HG03045 (cell line): Measurements from ENCODE around the gene XRCC5.
A peak's percentile ranks its signal among the peaks of the same experiment; 100 is the strongest.

Experiments
- ATAC-seq: cut with Tn5 transposase; IDR thresholded peaks from one replicate; pipeline ENCODE4 v1.9.1; 2021; ENCODE audit warnings: mild to moderate bottlenecking, moderate library complexity; ENCODE audit not compliant: unreplicated experiment

Gene XRCC5

DNA sequence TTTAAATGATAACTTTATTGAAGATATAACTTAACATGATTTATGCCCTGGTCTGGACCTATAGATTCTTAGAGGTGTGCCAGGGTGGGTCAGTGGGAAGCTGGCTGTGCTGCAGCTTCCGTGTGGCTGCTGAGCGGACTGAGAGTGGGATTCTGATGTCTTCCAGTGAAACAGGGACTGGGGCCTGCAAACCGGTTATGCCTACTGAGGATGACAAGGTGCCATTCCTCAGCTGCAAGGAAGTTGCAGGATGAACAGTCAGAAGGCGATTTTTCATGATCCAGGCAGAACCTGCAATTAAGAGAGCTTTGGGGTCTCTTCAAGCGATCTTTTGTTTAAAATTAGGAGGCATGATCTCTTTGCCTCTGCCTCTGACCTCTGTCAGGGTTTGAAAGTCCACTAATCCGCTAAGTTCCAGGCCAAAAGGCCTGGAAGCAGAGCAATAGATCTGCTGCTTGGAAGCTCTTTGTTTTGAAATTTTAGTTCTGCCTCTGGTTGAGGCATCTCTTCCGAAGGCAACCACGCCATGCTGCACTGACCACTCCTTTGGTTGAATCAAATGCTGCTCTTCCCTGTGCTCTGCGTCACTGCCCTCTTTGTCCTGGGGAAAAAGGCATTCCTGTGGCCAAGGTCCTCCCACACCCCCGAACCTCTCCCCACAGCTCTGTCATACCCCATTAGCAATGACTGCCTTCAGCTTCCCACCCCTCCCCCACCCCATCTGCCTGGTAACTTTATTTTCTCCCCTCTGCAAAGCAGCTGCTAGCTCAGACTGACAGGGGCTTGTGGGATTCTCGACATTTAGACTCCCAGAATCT, 25.5 kb upstream of the XRCC5 start:
- ATAC-seq: no peak

DNA sequence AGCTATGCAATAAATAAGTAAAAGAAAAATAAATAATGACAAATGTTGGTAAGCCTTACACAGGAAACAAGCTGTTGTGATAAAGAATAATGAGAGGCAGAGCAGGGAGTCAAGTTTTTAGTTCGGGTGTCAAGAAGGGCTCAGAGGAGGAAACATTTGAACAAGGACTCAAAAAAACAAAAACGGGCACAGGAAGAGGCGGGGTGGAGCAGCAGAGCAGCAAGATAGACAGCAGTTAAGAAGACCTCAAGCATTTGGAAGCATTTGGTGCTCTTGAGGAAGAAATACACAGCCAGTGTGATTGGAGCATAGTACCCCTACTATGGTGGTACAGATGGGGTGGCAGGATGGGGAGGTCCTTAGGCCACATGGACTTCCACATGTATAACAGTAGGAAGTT, 24.6 kb upstream of the XRCC5 start:
- no peak for ATAC-seq

DNA sequence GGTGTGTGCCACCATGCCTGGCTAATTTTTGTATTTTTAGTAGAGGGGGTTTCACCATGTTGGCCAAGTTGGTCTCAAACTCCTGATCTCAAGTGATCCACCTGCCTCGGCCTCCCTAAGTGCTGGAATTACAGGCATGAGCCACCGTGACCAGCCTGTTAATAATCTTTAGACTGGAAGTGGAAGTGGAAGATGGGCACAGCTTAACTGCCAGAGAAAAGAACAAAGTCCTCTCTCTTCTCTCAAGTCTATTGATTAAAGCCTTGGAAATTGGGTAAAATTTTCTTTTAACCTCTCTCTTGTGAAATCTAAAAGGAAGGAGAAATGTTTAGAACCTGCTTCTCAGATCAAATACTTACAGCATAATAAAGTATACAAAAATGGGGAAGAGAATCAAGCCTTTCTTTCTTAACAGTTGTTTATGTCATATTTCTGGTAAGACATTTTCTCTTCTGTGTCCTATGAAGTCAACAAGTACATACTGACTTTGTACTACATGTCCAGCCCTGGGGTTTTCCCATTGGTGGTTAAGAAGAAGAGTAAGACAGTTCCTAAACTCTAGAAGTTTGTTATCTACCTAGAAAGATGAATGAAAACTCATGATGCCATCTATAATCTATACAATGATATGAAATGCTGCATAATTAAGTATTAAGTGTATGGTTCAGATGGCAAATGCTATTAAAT, 22.8 kb upstream of the XRCC5 start:
- no peak for ATAC-seq

DNA sequence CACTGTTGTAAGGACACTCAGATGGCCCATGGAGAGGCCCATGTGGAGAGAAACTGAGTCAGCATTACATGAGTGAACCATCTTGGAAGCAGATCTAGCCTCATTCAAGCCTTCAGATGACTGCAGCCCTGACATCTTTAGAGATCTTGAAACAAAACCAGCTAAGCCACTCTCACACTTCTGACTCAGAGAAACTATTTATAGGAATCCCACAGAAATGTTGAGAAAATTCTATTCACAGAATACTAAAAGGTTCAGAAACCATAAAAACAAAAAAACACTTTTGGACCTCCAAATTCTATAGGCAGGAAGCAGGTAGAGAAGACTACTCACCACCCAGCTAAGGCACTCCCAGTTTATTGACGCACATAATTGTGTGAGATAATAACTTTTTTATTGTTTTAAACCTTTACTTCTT, 18.8 kb upstream of the XRCC5 start:
- peak; percentile 58 for ATAC-seq

DNA sequence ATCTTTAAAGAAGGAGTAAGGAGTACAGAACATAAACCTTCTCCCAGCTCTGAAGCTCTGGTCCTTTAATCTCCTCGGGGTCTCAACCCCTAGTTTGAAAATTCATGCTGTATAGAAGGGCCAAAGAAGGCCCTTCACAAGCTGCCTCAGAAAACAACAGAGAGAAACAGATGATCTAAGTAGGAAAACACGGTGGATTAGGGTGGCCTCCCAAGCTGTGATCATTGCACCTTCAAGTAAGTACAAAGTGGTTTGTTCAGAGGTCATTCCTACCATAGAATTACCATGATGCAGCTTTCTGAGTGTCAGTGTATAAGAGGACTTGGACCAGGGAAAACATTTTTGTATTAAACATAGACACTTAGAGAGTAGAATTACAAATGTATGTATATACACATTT, 16.5 kb upstream of the XRCC5 start:
- no peak for ATAC-seq

DNA sequence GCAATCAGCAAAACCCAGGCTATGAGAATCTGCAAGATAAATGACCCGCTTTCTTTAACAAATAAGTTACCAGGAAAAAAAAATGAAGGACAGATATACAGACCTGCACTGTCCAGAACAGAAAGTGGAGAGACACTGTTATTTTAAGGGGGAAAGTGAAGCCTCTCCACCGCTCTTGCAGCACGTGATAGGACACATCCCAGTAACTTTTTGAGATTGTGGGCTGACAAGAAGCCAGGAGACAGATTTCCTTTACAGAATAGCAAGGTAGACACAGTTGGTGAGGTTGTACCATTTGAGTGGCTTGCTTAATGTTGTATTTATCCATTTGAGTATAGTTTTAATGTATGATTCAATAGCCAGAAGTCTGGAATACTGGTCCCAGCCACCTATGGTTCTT, 14.4 kb upstream of the XRCC5 start:
- no peak for ATAC-seq

DNA sequence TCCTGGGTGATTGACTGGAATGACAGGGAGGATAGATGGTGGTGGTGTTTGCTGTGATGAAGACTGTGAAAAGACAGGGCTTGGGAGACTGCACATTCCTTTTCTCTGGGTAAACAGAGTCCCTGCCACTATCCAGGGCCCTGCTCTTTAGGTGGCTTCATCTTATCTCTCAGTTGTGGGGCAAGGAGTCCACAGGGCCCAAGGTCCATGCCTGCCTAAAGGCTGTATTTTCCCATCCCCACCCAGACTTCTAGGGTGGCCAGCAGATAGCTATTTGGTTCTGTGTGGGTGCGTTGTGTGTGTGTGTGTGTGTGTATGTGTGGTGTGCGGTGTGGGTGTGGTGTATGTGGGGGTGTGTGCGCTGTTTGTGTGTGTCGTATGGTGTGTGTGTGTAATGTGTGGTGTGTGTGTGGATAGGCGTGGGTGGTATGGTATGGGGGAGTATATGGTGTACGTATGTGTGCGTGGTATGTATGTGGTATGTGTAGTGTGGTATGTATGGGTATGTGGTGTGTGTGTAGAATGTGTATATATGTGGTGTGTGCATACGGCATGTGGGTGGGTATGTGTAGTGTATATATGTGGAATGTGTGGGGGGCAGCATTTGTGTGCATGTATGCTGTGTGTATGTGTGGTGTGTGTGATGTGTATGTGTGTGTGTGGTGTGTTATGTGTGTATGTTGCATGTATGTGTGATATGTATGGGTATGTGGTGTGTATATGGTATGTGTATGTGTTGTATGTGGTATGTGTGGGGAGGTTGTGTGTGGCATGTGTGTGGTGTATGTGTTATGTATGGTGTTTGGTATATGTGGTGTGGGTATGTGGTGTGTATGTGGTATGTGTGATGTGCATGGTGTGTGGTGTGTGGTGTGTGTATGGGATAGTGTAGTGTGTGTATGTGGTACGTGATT, 10.5 kb upstream of the XRCC5 start:
- ATAC-seq: no peak

DNA sequence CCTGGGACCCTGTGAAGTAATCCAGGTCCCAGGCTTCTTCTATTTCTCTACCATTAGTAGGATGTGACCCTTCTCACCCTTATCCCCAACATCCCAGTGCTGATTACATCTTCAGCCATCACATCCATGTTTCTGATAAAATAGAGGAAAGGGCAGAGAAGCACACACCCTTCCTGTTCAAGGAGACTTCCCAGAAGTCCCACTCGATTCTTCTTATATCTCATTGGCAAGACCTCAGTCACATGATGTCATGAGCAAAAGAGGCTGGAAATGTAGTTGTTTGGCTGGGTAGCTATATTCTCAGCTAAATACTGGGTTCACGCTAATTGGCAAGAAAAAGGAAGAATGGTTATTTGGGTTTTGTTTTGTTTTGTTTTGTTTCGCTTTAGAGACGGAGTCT, 8.0 kb upstream of the XRCC5 start:
- no peak for ATAC-seq

DNA sequence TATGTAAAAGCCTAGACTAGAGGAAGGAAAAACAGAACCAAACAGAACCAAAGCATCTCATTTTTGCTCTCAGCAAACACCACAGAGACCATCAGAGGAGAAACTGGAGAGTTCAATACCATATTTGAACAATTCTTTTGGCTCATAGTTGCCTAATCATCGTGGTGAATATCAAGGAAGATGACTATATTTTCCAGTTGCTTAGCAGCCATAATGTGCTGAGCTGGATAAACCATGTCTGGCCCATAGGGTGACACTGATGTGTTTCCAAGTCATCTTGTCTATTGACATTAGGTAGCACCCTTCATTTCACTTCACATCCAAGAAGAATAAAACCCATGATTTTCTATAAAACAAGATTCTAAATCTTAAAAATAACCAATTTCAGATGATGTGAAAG, 5.9 kb upstream of the XRCC5 start:
- ATAC-seq: no peak

DNA sequence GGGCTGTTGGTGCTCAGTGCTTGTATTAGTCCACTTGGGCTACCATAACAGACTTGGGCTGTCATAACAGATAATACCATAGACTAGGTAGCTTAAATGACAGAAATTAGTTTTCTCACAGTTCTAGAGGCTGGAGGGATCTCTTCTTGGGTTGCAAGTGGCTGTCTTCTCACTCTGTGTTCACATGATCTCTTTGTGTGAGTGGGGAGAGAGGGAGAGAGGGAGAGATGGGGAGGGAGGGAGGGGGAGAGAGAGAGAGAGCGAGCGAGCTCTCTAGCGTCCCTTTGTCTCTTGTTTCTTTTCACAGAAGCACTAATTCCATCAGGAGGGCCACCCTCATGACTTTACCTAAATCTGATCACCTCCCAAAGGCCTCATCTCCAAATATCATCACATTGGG, 4.5 kb upstream of the XRCC5 start:
- ATAC-seq: no peak

DNA sequence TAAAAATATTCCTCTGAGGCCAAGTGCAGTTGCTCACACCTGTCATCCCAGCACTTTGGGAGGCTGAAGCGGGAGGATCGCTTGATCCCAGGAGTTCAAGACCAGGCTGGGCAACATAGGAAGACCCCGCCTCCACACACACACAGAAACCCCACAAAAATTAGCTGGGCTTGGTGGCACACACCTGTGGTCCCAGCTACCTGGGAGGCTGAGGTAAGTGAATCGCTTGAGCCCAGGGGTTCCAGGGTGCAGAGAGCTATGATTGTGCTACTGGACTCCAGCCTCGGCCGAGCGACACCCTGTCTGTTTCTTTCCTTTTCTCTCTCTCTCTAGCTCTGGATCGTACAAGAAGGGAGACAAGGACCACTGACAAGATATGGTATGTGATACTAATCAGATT, 1.8 kb upstream of the XRCC5 start:
- ATAC-seq: no peak

DNA sequence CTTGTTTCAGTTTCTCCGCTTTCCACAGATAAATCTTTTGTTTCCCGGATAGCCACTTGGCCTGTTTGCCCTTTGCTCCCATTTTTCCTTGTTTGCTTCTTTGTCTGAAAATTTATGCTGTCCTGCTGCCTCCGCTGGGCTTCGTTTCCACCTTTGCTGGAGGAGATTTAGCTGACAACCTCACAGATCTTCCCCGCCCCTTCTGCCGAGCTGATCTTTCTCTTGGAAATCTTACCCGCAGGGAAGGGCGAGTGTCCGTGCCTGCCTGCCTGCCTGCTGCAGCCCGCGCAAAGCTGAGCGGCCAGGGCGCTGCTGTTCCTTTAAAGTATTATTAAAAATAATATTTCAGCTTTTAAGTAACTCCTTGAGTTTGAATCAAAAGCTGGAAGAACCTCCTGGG, 1.4 kb upstream of the XRCC5 start:
- no peak for ATAC-seq

DNA sequence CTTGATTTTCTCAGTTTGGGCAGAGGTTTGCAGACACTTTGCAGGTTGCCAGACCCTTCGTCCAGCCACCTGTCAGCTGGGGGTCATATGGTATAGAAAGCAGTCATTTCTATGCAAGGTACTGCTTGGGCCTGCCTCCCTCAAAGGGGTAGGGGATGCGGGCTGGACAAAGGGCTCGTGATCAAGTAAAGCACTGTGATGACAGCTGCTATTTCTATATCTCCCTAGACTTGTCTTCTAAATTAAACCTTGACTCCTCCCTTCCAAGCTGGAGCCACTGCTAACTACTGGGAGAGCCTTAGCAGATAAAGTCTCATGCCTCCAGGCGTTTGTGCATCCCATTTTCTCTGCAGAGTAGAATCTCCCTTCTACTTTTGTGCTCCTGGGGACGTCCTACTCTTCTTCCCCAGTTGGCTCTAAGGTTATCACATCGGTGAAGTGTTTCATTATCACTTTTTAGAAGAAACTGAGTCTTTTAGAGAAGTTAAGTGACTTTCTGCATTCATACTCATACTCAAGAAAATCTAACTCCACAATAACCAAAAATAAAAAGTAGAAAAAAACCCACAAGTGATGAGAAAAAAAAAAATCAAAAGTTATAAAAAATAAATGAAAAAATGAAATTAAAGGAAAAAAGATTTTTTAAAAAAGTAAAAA, 710 bp upstream of the XRCC5 start:
- no peak for ATAC-seq

DNA sequence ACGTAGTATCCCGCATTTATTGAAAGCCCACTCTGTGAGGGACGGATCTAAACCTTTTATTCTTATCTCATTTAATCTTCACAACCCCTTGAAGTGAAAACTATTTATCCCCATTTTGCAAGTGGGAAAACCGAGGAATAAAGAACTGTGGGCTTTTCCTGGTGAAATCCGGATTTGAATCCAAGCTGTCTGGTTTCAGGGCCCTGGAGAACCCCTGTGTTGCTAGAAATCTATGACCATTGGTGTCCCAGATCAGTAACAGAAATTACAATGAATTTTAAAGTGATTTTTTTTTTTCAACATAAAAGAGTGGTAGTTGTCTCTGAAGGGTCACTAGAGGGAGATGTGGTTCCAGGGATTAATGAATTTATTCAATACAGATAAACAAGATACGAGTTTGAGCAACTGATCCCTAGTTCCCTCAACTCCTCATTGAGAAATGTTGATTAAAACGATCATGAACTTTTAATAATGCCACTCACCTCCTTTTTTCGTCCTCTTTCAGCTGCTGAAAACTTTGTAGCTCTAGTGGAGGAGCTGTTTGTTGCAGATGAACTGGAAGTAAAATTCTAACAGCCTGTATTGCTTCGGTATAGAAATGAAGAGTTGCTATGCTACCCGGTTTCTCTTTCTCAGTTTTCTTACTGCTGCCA, 940 bp downstream of the XRCC5 start:
- ATAC-seq: no peak

DNA sequence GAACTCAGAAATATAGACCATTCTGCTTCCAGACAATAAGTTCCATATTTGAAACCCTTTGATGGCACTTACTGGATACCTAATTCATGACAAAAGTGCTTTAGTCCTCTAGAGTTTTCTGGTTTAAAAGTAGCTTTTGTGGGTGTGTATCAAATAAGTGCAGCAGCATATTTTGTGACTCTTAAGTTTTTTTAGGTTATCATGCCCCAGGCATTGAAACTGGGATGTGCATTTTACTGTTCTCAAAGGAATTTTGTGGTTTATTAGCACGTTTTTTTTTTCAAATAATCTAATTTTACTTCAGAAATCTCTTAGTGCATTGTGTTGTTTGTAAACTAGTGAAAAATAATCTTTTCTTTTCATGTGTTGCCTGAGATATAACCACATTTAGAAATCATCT, 1.5 kb downstream of the XRCC5 start:
- no peak for ATAC-seq

DNA sequence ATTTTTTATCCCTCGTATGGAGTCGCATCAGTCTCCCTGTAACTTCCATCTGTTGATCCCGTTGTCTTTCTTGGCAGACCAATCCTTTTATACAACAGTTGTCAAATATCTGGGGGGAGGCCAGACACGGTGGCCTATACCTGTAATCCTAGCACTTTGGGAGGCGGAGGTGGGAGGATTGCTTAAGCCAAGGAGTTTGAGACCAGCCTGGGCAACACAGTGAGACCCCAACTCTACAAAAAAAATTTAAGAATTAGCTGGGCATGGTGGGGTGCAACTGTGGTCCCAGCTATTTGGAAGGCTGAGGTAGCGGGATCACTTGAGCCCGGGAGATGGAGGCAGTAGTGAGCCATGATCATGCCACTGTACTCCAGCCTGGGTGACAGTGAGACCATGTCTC, 2.0 kb downstream of the XRCC5 start:
- ATAC-seq: no peak

DNA sequence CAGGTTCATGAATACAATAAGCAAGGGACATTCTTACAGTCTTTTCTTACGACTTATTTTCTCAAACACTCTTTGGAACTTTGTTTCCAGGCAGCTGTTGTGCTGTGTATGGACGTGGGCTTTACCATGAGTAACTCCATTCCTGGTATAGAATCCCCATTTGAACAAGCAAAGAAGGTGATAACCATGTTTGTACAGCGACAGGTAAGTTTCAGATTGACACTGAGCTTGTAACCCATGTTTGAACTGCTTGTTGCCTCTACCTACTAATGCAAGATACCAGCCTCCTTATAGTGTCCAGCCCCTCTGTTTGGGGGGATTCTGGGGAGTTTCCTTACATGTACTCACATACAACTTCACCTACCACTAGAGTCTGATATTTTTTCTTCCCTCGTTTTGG, 3.8 kb downstream of the XRCC5 start:
- ATAC-seq: no peak

DNA sequence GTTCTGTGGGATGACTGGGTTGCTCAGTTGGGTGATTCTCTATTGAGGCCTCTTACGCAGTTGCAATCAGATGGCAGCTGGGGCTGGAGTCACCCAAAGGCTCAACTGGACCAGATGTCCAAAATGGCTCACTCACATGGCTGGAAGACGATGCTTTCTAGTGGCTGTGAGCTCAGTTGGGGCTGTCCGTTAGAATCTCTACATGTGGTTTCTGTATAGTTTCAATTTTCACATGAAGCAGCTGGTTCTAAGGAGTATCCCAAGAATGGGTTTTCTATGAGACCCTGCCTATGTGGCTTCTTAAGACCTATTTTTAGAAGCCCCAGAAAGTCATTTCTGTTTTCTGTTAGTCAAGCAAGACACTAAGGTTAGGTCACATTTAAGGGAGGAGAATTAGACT, 4.4 kb downstream of the XRCC5 start:
- peak; percentile 73 for ATAC-seq

DNA sequence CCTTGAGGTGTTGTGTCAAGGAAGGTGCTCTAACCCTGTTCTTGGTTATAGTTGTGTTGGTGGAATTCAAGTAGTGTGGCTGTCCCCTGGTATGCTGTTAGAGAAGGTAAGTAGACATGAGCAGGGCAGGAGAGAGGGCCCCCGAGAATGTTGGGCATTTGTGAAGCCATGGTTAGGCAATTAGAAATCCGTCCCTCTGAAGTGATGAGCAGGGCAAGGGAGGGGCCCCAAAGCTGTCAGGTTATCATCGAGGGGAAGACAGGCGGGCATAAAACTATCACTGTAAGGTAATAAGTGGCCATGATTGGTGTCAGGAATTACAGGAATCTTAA, 5.2 kb downstream of the XRCC5 start:
- peak; percentile 0 for ATAC-seq

DNA sequence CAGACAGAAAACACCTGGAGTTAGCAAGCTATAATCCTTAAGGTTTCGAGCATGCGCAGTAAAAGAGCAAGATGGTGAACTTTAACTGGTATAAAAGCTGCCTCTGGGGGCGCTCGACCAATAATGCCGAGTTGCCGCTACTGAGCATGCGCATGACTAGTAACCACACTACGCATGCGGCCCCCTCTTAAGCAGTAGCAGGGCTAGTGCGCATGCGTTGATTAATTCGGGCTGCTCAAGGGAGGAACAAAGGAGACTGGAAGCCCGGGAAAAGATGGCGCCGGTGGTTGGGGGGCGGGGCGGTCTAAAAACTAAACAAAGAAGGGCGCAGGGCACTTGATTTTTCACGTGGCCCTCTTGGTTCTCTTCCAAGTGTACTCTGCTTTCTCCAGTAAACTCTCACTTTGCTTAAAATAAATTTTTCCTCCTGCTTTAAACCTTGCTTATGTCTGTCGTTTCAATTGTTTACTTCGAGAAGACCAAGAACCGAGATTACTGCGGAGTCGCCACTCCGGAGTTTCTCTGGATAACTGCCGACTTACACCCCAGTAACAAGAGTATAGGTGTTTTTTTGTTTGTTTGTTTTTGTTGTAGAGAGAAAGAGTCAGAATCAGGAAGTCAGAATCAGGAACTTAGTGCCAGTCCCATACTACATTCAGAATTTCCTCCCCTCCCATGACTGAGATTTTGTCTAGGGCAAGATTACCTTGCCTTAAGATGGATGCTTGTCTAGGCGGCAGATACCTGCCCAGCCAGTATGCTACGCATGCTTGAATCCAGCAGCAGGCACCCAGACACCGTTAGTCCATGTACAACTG, 5.8 kb downstream of the XRCC5 start:
- ATAC-seq: peak; percentile 50
